ENCODE results near the gene TSPY3. TPM values are rescaled to one million over a fixed set of nuclear protein-coding genes. Genes with fewer than 3 reads are reported as not detected.
"Not testable (repeated sequence)": the region's sequence is repeated elsewhere in the genome, so short reads cannot be mapped to it uniquely, and the experiment has no call there.

The TSPY3 gene
- not detected for polyA plus RNA-seq

DNA sequence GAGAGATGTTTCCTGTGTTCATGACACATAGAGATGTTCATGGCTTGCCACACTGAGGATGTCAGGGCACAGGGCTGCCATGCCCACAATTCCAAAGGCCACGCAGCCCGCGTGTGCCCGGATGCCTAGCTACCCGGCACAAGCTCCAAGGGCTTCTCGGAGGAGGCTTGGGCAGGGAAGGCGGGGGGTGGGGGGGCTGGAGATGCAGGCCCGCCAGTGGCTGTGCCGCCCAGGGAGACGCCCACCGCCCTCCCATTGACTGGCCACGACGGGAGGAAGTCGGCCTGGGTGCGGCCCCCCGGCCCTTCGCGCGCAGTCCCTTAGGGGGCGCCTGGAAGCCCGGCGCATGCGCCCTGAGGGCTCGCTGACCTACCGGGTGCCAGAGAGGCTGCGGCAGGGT, at the start of gene TSPY3:
Gene TSPY3, plus strand, starts transcription at position 301 of the 400 bp plus-strand sequence. Its CDS starts 46 bp downstream, at position 347.
- not testable (repeated sequence) for H3K36me3 Mint-ChIP-seq, H3K27ac Mint-ChIP-seq, H3K27me3 Mint-ChIP-seq, H3K4me3 Mint-ChIP-seq, H3K9me3 Mint-ChIP-seq, H3K4me1 Mint-ChIP-seq

- H3K9me3 Mint-ChIP-seq, H3K27ac Mint-ChIP-seq, H3K4me1 Mint-ChIP-seq, H3K4me3 Mint-ChIP-seq, H3K27me3 Mint-ChIP-seq, H3K36me3 Mint-ChIP-seq: not testable (repeated sequence)
Observed at GRCh38 chrY:9357497-9357896, 40.7 kb upstream of the TSPY3 start, which contains the start of gene TSPY8. Gene TSPY8, plus strand, starts transcription at chrY:9357797. Its CDS starts 46 bp downstream, at chrY:9357843.

GRCh38 chrY:9396527-9396926, 1.7 kb upstream of the TSPY3 start:
- H3K4me1 Mint-ChIP-seq, H3K27ac Mint-ChIP-seq, H3K4me3 Mint-ChIP-seq, H3K36me3 Mint-ChIP-seq, H3K27me3 Mint-ChIP-seq, H3K9me3 Mint-ChIP-seq: not testable (repeated sequence)

Other genes starting within 250 kb of the TSPY3 start
- not detected for gene TSPY4, start 61.0 kb upstream of the TSPY3 start, polyA plus RNA-seq
- gene TSPY8, start 40.6 kb upstream of the TSPY3 start, polyA plus RNA-seq = not detected
- not detected for gene TSPY1, start 68.5 kb downstream of the TSPY3 start, polyA plus RNA-seq
- not detected for gene TSPY9, start 88.8 kb downstream of the TSPY3 start, polyA plus RNA-seq
- gene TSPY10, start 129.5 kb downstream of the TSPY3 start, polyA plus RNA-seq = not detected